ENCODE data around the gene SLC22A12.

GRCh38 chr11:64613648-64614047, 22.6 kb downstream of the SLC22A12 start:
- TF ChIP-seq EZH2 (IDR thresholded peaks at IDR 0.05) = no peak
- no peak for TF ChIP-seq CTCF (IDR thresholded peaks at IDR 0.05)
- TF ChIP-seq EZH2phosphoT487 (IDR thresholded peaks at IDR 0.05) = no peak

Data from neural progenitor cell (in vitro differentiated cells).